H9 (cell line): Measurements from ENCODE around the gene MAP2. TPM values are rescaled to one million over a fixed set of nuclear protein-coding genes. Genes with fewer than 3 reads are reported as not detected.

ENCODE experiments used
- DNase-seq: peaks from one replicate; pipeline ENCODE4 v3.0.0-alpha.2; 2017
- H2AFZ ChIP-seq: one replicate; pipeline ENCODE4 v1.6.1; 2013; ENCODE audit warnings: mild to moderate bottlenecking, low read length, control low read depth, moderate library complexity
- H2AK5ac ChIP-seq: 2 replicates; pipeline ENCODE4 v1.6.1; 2013; ENCODE audit warnings: low read length, control low read depth, mixed read lengths; ENCODE audit not compliant: insufficient read length
- H2BK120ac ChIP-seq: one replicate; pipeline ENCODE4 v1.6.1; 2013; ENCODE audit warnings: low read depth, mild to moderate bottlenecking, low read length, control low read depth, inconsistent platforms; ENCODE audit not compliant: poor library complexity, severe bottlenecking
- H2BK12ac ChIP-seq: 2 replicates; pipeline ENCODE4 v1.6.1; 2013; ENCODE audit warnings: low read length, control low read depth, mixed read lengths, low read depth; ENCODE audit not compliant: insufficient read length
- H2BK15ac ChIP-seq: 2 replicates; pipeline ENCODE4 v1.6.1; 2013; ENCODE audit warnings: low read depth, low read length, control low read depth
- H2BK20ac ChIP-seq: one replicate; pipeline ENCODE4 v1.6.1; 2013; ENCODE audit warnings: low read depth, mild to moderate bottlenecking, low read length, control low read depth, inconsistent platforms; ENCODE audit not compliant: poor library complexity, severe bottlenecking
- H2BK5ac ChIP-seq: 2 replicates; pipeline ENCODE4 v1.6.1; 2013; ENCODE audit warnings: low read length, control low read depth, mixed read lengths; ENCODE audit not compliant: insufficient read length
- H3K14ac ChIP-seq: 2 replicates; pipeline ENCODE4 v1.6.1; 2013; ENCODE audit warnings: low read length, control low read depth; ENCODE audit not compliant: insufficient read depth
- H3K18ac ChIP-seq: 2 replicates; pipeline ENCODE4 v1.6.1; 2013; ENCODE audit warnings: low read depth, mild to moderate bottlenecking, mixed read lengths, low read length, control low read depth; ENCODE audit not compliant: insufficient read length
- H3K23ac ChIP-seq: 2 replicates; pipeline ENCODE4 v1.6.1; 2013; ENCODE audit warnings: low read length, control low read depth, mixed read lengths, low read depth; ENCODE audit not compliant: insufficient read length
- H3K23me2 ChIP-seq: 2 replicates; pipeline ENCODE4 v1.6.1; 2013; ENCODE audit warnings: low read depth, mild to moderate bottlenecking, mixed read lengths, low read length, control low read depth; ENCODE audit not compliant: insufficient read length, poor library complexity, severe bottlenecking
- H3K27ac ChIP-seq: 2 replicates; pipeline ENCODE4 v1.5.1; 2013; ENCODE audit warnings: low read length, control low read depth, mixed read lengths, low read depth; ENCODE audit not compliant: insufficient read length
- H3K27me3 ChIP-seq: 2 replicates; pipeline ENCODE4 v1.6.1; 2013; ENCODE audit warnings: low read length, control low read depth, inconsistent platforms; ENCODE audit not compliant: insufficient read depth
- H3K4ac ChIP-seq: 2 replicates; pipeline ENCODE4 v1.6.1; 2013; ENCODE audit warnings: low read depth, mild to moderate bottlenecking, control low read depth, inconsistent platforms, low read length, moderate library complexity
- H3K4me1 ChIP-seq: 2 replicates; pipeline ENCODE4 v1.6.1; 2013; ENCODE audit warnings: low read length, control low read depth, inconsistent platforms; ENCODE audit not compliant: insufficient read depth
- H3K4me2 ChIP-seq: 2 replicates; pipeline ENCODE4 v1.6.1; 2013; ENCODE audit warnings: low read length, control low read depth, mixed read lengths; ENCODE audit not compliant: insufficient read length, insufficient read depth
- H3K56ac ChIP-seq: 2 replicates; pipeline ENCODE4 v1.6.1; 2013; ENCODE audit warnings: low read depth, mild to moderate bottlenecking, mixed read lengths, low read length, control low read depth; ENCODE audit not compliant: insufficient read length
- H3K79me1 ChIP-seq: 2 replicates; pipeline ENCODE4 v1.6.1; 2013; ENCODE audit warnings: low read depth, mild to moderate bottlenecking, moderate library complexity, low read length, control low read depth, inconsistent platforms; ENCODE audit not compliant: insufficient read depth, poor library complexity, severe bottlenecking
- H3K79me2 ChIP-seq: 2 replicates; pipeline ENCODE4 v1.6.1; 2013; ENCODE audit warnings: low read length, control low read depth, inconsistent platforms; ENCODE audit not compliant: insufficient read depth
- H3K9ac ChIP-seq: 2 replicates; pipeline ENCODE4 v1.6.1; 2013; ENCODE audit warnings: low read length, control low read depth, mixed read lengths; ENCODE audit not compliant: insufficient read length; ENCODE audit errors: extremely low read depth
- H3K9me3 ChIP-seq: one replicate; pipeline ENCODE4 v1.6.1; 2013; ENCODE audit warnings: low read depth, low read length, inconsistent platforms; ENCODE audit not compliant: control insufficient read depth
- H3T11ph ChIP-seq: one replicate; pipeline ENCODE4 v1.6.1; 2013; ENCODE audit warnings: mild to moderate bottlenecking, low read length, control low read depth, inconsistent platforms
- H4K20me1 ChIP-seq: one replicate; pipeline ENCODE4 v1.6.1; 2013; ENCODE audit not compliant: control insufficient read depth, insufficient read length, insufficient read depth
- H4K5ac ChIP-seq: 2 replicates; pipeline ENCODE4 v1.6.1; 2013; ENCODE audit warnings: low read depth, mild to moderate bottlenecking, mixed read lengths, low read length, control low read depth; ENCODE audit not compliant: insufficient read length
- H4K8ac ChIP-seq: replicated peaks from 2 replicates; pipeline ENCODE4 v1.6.1; 2013; ENCODE audit warnings: low read length, control low read depth, mixed read lengths, low read depth; ENCODE audit not compliant: insufficient read length
- H4K91ac ChIP-seq: 2 replicates; pipeline ENCODE4 v1.6.1; 2013; ENCODE audit warnings: low read depth, mild to moderate bottlenecking, moderate library complexity, mixed read lengths, low read length, control low read depth; ENCODE audit not compliant: insufficient read length
- H3K27ac Mint-ChIP-seq, 3 experiments: 2 replicates in 2 of 3; 3 replicates in 1 of 3; pipeline ENCODE4 v1.8.0; 2020 to 2021; ENCODE audit warnings: mixed read lengths in 3 of 3, mild to moderate bottlenecking in 1 of 3, moderate library complexity in 1 of 3
- H3K27me3 Mint-ChIP-seq: 2 replicates; pipeline ENCODE4 v1.8.0; 2021; ENCODE audit warnings: low read depth, mild to moderate bottlenecking, moderate library complexity, mixed read lengths
- H3K36me3 Mint-ChIP-seq, 3 experiments: 2 replicates in 2 of 3; 3 replicates in 1 of 3; pipeline ENCODE4 v1.8.0; 2020 to 2021; ENCODE audit warnings: low read depth in 3 of 3, mixed read lengths in 3 of 3; ENCODE audit not compliant: insufficient read depth in 1 of 3
- H3K4me1 Mint-ChIP-seq, 2 experiments: 2 replicates each; pipeline ENCODE4 v1.8.0; 2020; ENCODE audit warnings: mixed read lengths in 2 of 2
- H3K4me3 Mint-ChIP-seq, 2 experiments: 2 replicates in 1 of 2; 3 replicates in 1 of 2; pipeline ENCODE4 v1.8.0; 2020 to 2021; ENCODE audit warnings: mild to moderate bottlenecking in 2 of 2, mixed read lengths in 2 of 2, moderate library complexity in 1 of 2
- H3K9me3 Mint-ChIP-seq, 2 experiments: 2 replicates in 1 of 2; 3 replicates in 1 of 2; pipeline ENCODE4 v1.8.0; 2020; ENCODE audit warnings: mild to moderate bottlenecking in 2 of 2, mixed read lengths in 2 of 2, moderate library complexity in 1 of 2
- WGBS: extraction: QIAGEN DNeasy Blood & Tissue Kit; methylation state at CpG from one replicate; pipeline ENCODE4 v1.1.7; 2013; ENCODE audit warnings: missing lambda C conversion rate, low lambda C conversion rate, mixed read lengths; ENCODE audit not compliant: insufficient read length; ENCODE audit errors: extremely low coverage; 5-methylcytosine and 5-hydroxymethylcytosine counted together
- total RNA-seq: library from RNA; stranded (reverse); gene quantifications from 2 replicates; pipeline ENCODE4 v1.2.1, GENCODE V29; 2021
- TF ChIP-seq, protein P1 (sequence below): fragments of 200-600 bp; sonication (generic); conservative IDR thresholded peaks from 3 replicates; pipeline ENCODE4 v1.8.0; 2021; ENCODE audit warnings: antibody characterized with exemption, mild to moderate bottlenecking

MAP2 gene
- total RNA-seq, 1 experiment from 2014 or later: 0.87 TPM

DNA sequence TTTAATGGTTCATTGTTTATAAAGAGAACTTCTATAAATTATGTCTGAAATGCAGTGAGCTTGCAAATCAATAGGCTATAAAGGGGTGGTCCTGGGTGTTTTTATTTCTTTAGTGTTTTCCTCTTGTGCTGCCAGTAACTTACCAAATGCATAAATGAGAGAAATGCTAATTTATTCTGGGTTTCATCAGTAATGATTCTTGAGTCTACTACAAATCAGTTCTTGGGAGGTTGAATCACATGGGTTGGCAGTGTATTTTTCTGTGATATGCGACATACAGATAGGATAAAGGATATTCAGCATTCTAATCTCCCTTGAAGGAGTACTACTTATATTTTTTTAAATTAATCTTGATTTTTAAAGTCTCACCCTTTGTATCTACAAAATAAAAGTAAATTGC, 177.7 kb downstream of the MAP2 start:
- Histone ChIP-seq H3K4ac (no peak overlapping the region), H2BK20ac (no peak overlapping the region), H2BK12ac (no peak overlapping the region), H2AFZ (no peak overlapping the region), H4K20me1 (no peaks in the 10 kb centered on the region), H3K18ac (no peak overlapping the region), H3K27ac (no peak overlapping the region), H3K9me3 (no peaks in the 10 kb centered on the region), H3K23me2 (no peaks in the 10 kb centered on the region), H3K56ac (no peak overlapping the region), H3K27me3 (no peaks in the 10 kb centered on the region), H2BK5ac (no peak overlapping the region), H4K5ac (no peak overlapping the region), H3K14ac (no peak overlapping the region), H2BK15ac (no peak overlapping the region), H3K4me1 (no peaks in the 10 kb centered on the region; the same call in 1 of the 2 replicates), H3K4me2 (no peak overlapping the region), H2AK5ac (no peak overlapping the region), H3K79me1 (no peaks in the 10 kb centered on the region), H4K91ac (no peak overlapping the region), H2BK120ac (no peak overlapping the region), H3K9ac (no peak overlapping the region), H3K23ac (no peak overlapping the region), H3K79me2 (no peaks in the 10 kb centered on the region), H3T11ph (no peak overlapping the region), H4K8ac (no peak overlapping the region)
- no peak for DNase-seq
- Mint-ChIP-seq H3K36me3 (peaks cover 2 to 5% (median 3%) of the 10 kb centered on the region in 3 experiments; a peak in 5 of 7 replicates), H3K4me1 (peaks cover 5 to 34% of the 10 kb centered on the region in 2 experiments; a peak in 3 of 4 replicates), H3K27ac (no peak overlapping the region), H3K4me3 (no peak overlapping the region), H3K9me3 (peaks cover 2 to 3% of the 10 kb centered on the region in 2 experiments; a peak in 4 of 5 replicates), H3K27me3 (no peaks in the 10 kb centered on the region)
- no CpG with 5 or more reads among the region's 1 CpG for WGBS
- TF ChIP-seq, protein P1, sequence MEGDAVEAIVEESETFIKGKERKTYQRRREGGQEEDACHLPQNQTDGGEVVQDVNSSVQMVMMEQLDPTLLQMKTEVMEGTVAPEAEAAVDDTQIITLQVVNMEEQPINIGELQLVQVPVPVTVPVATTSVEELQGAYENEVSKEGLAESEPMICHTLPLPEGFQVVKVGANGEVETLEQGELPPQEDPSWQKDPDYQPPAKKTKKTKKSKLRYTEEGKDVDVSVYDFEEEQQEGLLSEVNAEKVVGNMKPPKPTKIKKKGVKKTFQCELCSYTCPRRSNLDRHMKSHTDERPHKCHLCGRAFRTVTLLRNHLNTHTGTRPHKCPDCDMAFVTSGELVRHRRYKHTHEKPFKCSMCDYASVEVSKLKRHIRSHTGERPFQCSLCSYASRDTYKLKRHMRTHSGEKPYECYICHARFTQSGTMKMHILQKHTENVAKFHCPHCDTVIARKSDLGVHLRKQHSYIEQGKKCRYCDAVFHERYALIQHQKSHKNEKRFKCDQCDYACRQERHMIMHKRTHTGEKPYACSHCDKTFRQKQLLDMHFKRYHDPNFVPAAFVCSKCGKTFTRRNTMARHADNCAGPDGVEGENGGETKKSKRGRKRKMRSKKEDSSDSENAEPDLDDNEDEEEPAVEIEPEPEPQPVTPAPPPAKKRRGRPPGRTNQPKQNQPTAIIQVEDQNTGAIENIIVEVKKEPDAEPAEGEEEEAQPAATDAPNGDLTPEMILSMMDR: no peak
